Body of pancreas (tissue), 4 donors: Measurements from ENCODE around the gene POSTN.

Experiments used
- CTCF ChIP-seq, 7 experiments: fragments of 450-650 bp in 4 of 7; fragments of 200-600 bp in 3 of 7; sonication (generic) in 3 of 7; IDR thresholded peaks; one replicate each; pipeline ENCODE4 v1.5.1; 2016 to 2019; ENCODE audit warnings: antibody characterized with exemption in 7 of 7
- POLR2A ChIP-seq, 3 donors: fragments of 450-650 bp; IDR thresholded peaks; one replicate each; pipeline ENCODE4 v1.6.1; 2016; ENCODE audit warnings: antibody characterized with exemption in 3 of 3, mild to moderate bottlenecking in 2 of 3

- no peak for TF ChIP-seq CTCF (IDR thresholded peaks at IDR 0.05)
- no peak for TF ChIP-seq POLR2A (IDR thresholded peaks at IDR 0.05)
These were observed 3.4 kb downstream of the POSTN start for GRCh38 chr13:37595162-37595561.
